CD4-positive, alpha-beta T cell treated with Interleukin-4 for 4 hours (primary cell): ENCODE data around the gene DOCK10.

Experiments used
- DNase-seq: peaks from one replicate; pipeline ENCODE4 v3.0.0-alpha.2; 2020

Gene DOCK10

GRCh38 chr2:224909885-224910573 is 132.2 kb downstream of the DOCK10 start:
- DNase-seq = peak; percentile 63

DNA sequence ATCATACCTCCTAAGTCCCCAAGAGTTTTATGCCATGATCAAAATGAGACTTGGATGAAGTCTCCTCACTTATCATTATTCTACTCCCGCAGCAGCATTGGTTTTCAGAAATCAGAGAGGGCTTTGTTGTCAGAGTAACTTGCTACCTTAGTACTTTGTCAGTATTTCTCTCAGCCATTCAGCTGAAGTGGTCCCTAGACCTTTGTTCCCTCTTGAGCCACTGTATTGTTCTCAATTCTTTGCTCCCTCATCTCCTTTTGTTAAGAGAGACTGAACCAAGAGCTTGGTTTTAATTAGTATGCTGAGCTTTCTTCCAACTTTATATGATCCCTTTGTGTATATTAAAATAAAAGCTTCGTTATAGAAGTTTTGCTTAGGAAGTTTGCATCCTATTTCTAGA is 133.4 kb downstream of the DOCK10 start:
- DNase-seq = no peak

DNA sequence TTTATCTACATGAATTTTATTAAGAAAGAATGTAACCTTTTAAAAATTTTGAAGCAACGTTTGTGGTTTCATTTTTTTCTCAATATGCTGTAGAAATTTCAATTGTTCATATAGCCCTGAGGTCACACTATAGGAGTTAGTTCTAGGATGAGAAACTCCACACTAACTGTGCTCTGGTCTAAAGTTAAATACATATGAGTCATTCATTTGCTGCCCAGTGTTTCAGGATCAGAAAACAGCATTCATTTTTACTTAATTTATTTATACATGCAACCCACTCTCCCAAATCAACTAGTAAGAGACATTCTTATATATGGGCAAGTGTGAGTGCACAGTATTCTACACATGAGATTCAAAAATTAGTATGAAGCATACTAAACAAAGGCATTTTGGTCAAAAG is 137.9 kb downstream of the DOCK10 start:
- DNase-seq = no peak

DNA sequence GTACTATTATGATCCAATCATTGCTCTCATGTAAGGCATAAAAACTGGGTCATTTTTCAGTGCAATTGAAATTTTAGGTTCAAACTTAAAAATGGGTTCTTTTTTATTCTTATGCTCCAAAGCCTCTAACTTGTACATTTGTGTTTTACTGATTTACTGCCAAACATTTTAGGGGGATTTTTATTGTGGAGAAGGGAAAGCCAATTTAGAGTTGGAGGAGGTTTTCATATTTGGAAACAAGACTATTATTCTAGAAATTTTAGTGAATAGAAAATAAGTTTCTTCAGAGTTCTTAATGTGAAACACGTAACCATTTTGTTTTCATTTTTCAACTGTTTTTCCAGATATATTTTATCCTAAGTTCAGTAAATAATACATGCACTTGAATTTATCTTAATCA is 138.6 kb downstream of the DOCK10 start:
- DNase-seq = no peak

- no peak for DNase-seq
Measured at GRCh38 chr2:224901121-224901676, 141.1 kb downstream of the DOCK10 start.

DNA sequence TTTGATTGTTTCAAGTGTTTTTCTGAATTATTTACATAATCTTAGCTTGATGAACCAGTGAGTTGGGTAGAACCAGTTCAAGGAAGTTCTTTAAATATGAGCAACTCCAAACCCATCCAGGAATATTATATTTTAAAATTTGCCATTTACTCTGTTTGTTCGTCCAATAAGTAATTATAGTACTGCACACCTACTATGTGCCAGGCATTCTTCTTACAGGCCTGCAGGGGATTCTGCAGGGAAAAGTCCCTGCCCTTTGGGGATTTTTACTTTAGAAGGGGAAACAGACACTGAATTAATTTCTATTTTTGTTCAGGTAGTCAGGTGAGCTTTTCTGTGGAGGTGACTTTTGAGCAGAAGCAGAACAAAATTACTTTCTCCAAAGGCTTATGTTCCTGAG is 146.9 kb downstream of the DOCK10 start:
- no peak for DNase-seq

DNA sequence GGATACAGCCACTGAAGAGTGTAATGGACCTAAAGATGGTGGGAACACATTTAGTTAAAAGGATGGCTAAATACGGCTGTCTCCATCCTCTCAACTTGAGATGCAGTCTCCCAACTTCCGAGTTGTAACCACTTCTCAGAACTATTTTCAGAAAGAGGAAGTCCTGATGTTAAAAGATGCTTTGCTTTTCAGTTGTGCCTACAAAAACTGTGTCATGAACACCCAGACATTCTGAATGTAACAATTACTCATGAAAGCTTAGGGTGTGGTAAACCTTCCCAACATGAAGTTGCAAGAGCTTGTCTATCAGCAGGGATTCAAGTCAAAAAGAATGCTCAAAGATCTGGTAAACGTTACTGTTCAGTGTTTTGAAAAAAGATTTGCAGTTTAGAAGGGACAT is 147.9 kb downstream of the DOCK10 start:
- peak; percentile 42 for DNase-seq

DNA sequence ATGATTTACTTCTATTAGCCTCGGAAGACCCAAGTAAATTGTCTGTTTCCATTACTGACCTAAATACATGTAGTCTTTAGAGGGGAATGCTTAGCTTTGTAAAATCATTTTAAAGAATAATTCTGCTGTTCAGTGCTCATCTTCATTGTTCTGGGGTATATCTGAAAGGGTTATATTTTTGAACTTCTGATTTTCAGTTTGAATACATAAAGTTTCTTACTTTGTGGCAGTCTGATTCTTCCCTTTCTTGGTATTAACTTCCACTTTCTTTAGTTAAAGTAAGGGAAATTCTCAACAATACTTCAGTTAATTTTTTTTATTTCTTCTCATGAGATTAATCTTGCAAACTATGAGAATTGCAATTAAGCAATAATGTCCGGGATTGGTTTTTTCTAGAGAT is 148.4 kb downstream of the DOCK10 start:
- no peak for DNase-seq

DNA sequence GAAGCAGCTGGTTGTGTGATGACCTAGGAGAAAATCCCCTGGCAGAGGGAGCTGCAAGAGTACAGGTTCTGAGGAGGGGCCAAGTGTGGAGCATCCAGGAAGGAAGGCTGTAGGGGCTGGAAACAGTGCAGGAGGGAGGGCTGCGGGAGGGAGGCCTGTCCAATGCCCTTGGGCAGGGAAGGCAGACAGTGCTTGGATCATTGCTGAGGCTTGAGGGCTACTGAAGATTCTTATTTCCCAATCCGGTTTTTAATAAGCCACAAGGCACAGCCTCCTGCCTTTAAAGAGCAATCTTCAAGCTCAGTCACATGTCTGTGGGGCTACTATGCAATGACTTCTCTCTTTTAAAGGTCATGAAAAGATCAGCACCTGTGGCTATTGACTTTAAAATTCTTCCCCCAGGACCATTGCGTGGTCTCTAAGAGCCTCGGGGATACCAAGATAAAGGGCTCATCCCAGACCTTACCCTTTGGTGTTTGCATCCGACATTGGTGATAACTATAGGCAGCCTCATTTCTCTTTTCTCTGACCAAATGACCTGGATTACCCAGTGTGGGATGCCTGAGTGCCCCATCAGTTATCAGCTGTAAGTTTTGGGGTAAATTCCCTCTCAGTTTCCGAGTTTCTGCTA is 149.6 kb downstream of the DOCK10 start:
- DNase-seq = no peak

DNA sequence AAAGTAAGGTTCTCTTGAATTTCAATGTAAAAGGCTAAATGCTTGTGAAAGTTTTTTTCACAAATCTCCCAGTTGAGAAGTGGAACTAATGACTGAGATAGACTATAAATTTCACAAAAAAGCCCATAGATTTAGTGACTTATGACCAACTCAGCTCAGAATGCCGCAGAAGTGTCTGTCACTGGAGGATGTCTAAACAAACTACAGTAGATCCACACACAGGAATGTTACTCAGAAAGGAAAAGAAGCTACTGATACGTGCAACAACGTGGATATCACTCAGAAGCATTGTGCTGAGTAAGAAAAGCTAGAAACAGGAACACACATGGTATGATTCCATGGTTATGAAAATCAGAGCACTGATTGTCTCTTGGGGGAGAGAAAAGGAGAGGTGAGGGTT is 151.9 kb downstream of the DOCK10 start:
- no peak for DNase-seq

GRCh38 chr2:224887141-224887540 is 155.1 kb downstream of the DOCK10 start:
- no peak for DNase-seq

DNA sequence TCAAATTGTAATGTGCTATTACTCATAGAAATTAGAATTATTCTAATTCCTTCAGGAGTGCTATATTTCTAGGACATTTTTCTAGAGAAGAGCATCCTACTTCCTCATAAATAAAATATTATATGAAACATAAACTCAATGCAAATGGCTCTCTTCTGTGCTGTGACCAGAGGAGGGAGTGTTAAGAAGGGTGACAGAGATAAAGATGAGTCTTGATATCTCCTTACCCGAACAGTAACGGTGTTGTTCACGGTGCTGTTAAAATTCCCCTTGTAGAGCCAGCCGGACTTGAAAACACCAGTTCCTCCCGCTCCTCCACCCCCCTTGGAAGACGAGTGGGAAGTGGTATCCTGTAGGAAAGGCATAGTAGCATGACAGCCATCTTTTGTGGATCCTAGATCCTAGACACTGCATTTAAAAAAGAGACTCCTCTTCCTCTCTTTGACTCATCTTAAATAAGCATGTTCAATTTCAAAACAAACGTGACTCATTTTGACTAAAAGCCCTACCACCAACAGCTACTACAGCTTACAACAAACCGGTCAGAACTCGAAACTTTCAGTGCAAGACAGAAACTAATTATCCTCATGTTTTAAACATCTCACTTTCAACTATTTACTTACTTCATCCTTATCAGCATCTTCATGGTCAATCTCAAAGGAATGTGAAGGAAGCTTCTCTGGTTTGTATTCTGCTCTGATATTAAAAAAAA is 156.3 kb downstream of the DOCK10 start:
- DNase-seq = peak; percentile 43

DNA sequence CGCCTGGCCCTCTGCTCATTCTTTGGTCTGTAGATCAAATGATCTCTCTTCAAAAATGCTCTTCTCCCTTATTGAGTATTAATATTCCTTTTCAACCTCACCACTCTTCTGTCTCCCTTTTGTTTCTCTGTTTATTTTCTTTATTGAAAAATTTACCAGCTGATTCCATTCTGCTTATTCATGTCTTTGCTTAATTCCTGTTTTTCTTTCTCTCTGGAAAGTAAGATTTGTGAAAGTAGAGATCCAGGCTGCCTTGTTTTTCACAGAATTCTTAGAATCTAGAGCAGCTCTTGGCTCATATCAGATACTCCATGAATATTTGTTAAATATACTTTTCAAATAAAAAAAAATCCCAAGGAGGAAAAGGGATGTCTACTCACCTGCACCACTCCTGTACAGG is 157.0 kb downstream of the DOCK10 start:
- DNase-seq = no peak

- DNase-seq = no peak
Measured at GRCh38 chr2:224884188-224884587, 158.1 kb downstream of the DOCK10 start.

DNA sequence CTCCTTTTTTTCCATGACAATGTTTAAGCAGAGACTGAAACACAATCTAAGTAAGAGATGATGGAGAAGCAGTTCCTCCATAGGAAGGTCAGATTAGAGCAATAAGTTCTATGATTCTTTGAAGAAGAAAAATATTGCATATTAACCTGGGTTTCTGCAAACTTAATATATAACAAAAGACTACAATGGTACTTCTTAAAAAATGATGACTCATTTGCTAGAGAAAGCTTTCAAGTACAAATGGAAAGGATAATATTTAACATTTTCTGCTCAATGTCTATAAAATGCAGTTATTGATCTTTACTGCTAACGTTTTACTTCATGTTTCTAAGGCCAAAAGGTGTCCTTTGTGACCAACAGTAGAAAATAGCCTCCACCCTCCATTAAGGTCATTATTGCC is 158.6 kb downstream of the DOCK10 start:
- DNase-seq = no peak

DNA sequence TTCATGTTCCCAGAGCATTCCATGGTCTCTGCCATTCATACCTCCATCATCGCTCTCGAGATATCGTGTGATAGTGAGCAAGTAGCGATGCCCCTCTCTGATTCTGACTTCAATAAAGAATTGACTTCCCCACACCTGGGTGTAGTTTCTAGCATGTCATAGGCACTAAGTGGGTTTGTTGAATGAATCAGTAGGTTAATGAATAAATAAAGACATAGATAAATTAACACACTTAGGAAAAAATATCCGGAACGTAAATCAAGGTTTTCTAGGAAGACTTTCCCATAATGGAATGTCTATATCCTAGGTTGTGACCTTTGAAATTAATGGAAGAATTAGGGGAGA is 159.1 kb downstream of the DOCK10 start:
- DNase-seq = no peak

DNA sequence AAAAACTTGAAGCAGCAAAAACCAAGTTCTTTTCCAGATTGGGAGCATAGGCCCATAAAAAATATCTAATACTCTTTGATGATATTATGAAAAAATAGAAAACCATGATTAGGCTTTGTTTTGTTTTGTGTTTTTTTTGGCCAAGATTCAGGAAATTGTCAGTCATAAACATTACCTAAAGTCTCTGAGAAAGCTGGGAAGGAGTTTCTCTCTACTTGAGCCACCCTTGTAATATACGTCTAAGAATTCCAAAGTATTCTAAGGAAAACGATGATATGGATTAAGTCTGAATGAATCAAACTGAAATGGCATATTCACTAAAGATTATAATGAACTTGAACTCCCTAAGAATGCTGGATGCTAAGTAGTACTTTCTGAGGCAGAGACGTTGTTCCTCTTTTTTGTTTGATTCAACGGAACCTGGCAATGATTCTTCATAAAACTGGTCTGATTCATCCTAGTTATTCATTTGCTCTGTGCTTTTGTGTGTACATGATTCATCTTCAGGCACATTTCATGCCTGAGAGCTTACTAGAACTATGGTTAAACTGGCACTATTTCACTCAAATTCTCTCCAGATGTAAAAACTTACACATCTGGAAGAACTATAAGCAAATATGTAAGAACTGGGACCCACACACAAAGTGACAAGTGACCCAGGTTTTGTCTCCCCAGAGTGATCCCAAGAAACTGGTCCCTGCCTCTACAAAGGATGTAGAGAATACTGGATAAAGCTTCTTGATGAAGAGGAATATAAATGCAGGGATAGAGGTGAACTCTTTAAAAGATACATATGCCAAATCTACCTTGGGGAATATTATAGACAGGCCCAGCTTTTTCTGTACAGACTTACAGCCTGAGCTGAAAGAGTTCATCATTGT is 159.7 kb downstream of the DOCK10 start:
- DNase-seq = peak; percentile 30

DNA sequence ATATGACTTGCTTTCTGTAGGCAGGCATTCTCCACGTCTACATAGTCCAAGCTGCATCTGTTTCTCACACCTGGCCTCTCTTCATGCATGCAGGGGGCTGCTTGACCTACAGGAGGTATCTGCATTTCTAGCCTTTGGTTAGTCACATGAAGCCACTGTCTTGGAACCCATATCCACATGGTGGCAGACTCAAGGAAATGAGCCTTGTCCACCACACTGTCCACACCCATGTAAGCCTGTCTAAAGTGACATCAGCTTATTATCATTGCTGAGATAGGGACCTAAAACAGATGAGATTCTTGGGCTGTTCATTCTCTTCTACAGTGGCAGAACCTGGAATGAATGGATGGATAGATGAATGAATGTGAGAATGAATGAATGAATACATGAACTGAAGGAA is 160.4 kb downstream of the DOCK10 start:
- no peak for DNase-seq

DNA sequence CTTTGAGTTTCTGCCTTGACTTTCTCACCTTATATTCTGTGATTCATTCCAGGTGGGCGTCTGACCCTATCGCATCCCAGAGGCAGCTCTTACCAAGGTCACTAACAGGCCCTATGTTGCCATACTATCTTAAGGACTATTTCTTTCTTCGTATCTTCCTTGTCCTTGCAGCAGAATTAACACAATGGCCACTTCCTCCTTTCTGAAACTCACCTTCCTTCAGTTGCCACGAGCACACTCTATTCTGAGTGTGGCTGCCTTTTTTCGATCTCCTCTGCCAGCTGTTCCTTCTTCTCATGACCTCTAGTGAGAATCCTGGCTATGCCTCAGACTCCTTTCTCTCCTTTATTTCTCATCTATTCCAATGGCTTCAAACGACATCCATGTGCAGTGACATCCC is 165.7 kb downstream of the DOCK10 start:
- DNase-seq = no peak

GRCh38 chr2:224875841-224876240 is 166.4 kb downstream of the DOCK10 start:
- no peak for DNase-seq

DNA sequence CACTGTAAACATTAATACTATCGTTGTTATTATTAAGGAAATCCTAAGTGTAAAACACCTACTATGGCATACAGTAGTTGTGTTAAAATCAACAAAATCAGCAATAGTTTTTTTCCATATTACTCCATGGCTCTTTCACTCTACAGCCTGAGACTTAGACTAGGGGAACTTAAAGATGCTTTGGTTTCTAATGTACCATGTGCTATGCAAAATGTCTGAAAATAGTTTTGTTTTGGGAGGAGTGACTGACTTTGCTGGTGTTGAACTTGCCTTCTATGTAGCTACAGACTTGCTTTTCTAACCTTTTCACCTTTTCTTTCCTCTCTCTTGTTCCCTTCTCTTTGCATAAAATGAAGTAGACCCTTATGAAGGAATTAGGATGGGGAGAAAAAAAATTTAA is 167.1 kb downstream of the DOCK10 start:
- no peak for DNase-seq

GRCh38 chr2:224871813-224872212 is 170.5 kb downstream of the DOCK10 start:
- no peak for DNase-seq

DNA sequence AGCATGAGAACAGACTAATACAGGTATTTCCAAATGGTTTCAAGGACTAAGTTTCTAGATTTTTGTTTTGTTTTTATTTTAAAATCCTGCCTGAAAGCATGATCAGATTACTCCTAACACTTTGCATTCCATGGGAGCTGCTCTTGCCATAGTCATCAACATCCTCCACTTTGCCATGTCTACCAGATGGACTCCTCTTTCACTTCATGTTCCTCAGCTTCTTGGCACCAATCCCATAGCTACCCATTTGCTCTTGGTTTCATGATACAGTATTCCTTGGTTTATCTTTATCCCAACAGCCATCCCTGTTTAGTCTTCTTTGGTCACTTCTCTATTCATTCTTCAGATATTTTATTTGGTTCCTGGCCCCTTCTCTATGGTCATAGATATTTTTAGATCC is 171.9 kb downstream of the DOCK10 start:
- no peak for DNase-seq
